ENCODE results near the gene KRTAP9-3.
"Not testable (repeated sequence)": the region's sequence is repeated elsewhere in the genome, so short reads cannot be mapped to it uniquely, and the experiment has no call there.

GRCh38 chr17:41255381-41256290 lies 23.4 kb downstream of the KRTAP9-3 start, which contains the start of gene KRTAP9-9:
- not testable (repeated sequence) for TF ChIP-seq YY1 (IDR thresholded peaks at IDR 0.05; ENCODE audit: low read depth); EP300 (IDR thresholded peaks at IDR 0.05; ENCODE audit: borderline replicate concordance); TAF1 (IDR thresholded peaks at IDR 0.05; ENCODE audit: low read depth); MAX (IDR thresholded peaks at IDR 0.05); NFIC (IDR thresholded peaks at IDR 0.05); RAD21 (IDR thresholded peaks at IDR 0.05; ENCODE audit: low read depth); CREB1 (IDR thresholded peaks at IDR 0.05; ENCODE audit: low read depth); REST (IDR thresholded peaks at IDR 0.05; ENCODE audit: low read depth); TEAD4 (IDR thresholded peaks at IDR 0.05); CEBPB (IDR thresholded peaks at IDR 0.05); FOXM1 (IDR thresholded peaks at IDR 0.05; ENCODE audit: borderline replicate concordance, low read depth); EGR1 (IDR thresholded peaks at IDR 0.05); USF1 (IDR thresholded peaks at IDR 0.05)
- peak; percentile 61; the same call in 1 of the 2 replicates for TF ChIP-seq TCF12 (IDR thresholded peaks at IDR 0.05; ENCODE audit: low read depth)

Measured in Ishikawa (cell line).